Measurements from ENCODE around the gene PLA2G5. TPM values are rescaled to one million over a fixed set of nuclear protein-coding genes. Genes with fewer than 3 reads are reported as not detected.

The PLA2G5 gene
- total RNA-seq, 4 donors from 2014 or later, result 0.60 to 14.5 (median 3.0) TPM

GRCh38 chr1:20074725-20075171 is 4.8 kb downstream of the PLA2G5 start:
- no peak for DNase-seq (ENCODE audit: low spot score)
- no peak for TF ChIP-seq CTCF (IDR thresholded peaks at IDR 0.05)
- ATAC-seq (ENCODE audit: low FRiP score), result peak; percentile 81

- TF ChIP-seq CTCF (IDR thresholded peaks at IDR 0.05), result no peak
- no peak for DNase-seq (ENCODE audit: low spot score)
- ATAC-seq (ENCODE audit: low FRiP score), result no peak
Measured at GRCh38 chr1:20075345-20075744, 5.4 kb downstream of the PLA2G5 start.

- no peak for ATAC-seq (ENCODE audit: low FRiP score)
- DNase-seq (ENCODE audit: low spot score), result no peak
- TF ChIP-seq CTCF (IDR thresholded peaks at IDR 0.05), result no peak
Measured at GRCh38 chr1:20076223-20076622, 6.2 kb downstream of the PLA2G5 start.

GRCh38 chr1:20076710-20077461 is 6.9 kb downstream of the PLA2G5 start:
- TF ChIP-seq CTCF (IDR thresholded peaks at IDR 0.05), result no peak
- DNase-seq (ENCODE audit: low spot score) (no peak), ATAC-seq (ENCODE audit: low FRiP score) (no peak)

GRCh38 chr1:20078171-20078651 is 8.2 kb downstream of the PLA2G5 start:
- no peak for DNase-seq (ENCODE audit: low spot score)
- no peak for TF ChIP-seq CTCF (IDR thresholded peaks at IDR 0.05)
- no peak for ATAC-seq (ENCODE audit: low FRiP score)

GRCh38 chr1:20078711-20079110 is 8.7 kb downstream of the PLA2G5 start:
- DNase-seq (ENCODE audit: low spot score) (no peak), ATAC-seq (ENCODE audit: low FRiP score) (no peak)
- TF ChIP-seq CTCF (IDR thresholded peaks at IDR 0.05), result no peak
